ENCODE data around the gene HOXA10.
A peak's percentile ranks its signal among the peaks of the same experiment; 100 is the strongest.

The HOXA10 gene

DNA sequence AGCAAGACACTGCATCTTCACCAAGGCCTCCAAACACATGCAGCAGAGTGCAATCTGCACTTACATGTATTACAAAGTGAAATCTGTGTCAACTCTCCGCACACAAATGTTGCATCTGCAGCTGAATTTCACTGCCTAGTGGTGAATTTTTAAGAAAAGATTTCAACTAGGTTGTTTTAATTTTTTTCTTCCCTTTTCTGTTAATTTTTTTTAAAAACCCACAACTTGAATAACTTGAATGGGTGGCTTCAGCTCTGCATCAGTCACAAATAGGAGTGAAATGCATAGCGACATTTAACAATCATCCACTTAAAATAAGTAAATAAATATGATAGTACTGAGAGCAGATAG is 19.9 kb upstream of the HOXA10 start:
- no peak for DNase-seq (ENCODE audit: low read depth)
- TF ChIP-seq, protein P1, sequence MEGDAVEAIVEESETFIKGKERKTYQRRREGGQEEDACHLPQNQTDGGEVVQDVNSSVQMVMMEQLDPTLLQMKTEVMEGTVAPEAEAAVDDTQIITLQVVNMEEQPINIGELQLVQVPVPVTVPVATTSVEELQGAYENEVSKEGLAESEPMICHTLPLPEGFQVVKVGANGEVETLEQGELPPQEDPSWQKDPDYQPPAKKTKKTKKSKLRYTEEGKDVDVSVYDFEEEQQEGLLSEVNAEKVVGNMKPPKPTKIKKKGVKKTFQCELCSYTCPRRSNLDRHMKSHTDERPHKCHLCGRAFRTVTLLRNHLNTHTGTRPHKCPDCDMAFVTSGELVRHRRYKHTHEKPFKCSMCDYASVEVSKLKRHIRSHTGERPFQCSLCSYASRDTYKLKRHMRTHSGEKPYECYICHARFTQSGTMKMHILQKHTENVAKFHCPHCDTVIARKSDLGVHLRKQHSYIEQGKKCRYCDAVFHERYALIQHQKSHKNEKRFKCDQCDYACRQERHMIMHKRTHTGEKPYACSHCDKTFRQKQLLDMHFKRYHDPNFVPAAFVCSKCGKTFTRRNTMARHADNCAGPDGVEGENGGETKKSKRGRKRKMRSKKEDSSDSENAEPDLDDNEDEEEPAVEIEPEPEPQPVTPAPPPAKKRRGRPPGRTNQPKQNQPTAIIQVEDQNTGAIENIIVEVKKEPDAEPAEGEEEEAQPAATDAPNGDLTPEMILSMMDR (conservative IDR thresholded peaks at IDR 0.05; ENCODE audit: control insufficient read depth, insufficient read depth, low read depth, low read length): no peak
- H3K4me3 ChIP-seq (ENCODE audit: control insufficient read depth, low read depth, low read length): no peak overlapping the region

DNA sequence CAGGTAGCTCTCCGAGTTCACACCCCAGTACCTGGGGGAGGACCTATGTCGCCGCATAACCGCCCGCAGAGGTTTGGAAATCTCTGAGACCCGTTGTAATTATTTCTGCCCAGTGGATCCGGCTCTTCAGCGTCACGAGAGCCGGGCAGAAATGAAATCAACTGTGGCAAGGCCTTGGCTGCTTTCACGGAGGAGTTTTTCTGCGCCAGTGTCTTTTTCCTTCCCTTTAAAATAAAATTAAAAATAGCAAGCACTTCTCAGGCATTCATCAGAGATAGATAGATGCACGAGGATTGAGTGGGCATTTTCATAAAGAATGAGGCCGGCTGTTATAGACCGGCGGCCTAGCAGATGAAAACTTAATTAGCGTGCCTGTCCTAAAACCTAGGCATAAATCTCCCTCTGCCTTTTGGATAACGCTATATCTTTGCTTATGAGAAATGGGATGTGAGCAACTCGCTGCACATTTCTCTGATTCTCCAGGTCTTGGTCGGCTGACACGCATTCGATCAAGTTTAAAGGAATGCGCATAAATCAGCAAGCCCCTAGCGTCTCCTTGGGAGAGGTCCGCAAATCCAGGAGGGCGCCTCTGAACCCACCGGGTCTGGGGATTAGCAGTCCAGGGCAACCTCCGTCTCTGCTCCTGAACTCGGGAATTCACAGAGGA is 19.3 kb upstream of the HOXA10 start:
- H3K4me3 ChIP-seq (ENCODE audit: control insufficient read depth, low read depth, low read length): no peak overlapping the region
- TF ChIP-seq, protein P1 (conservative IDR thresholded peaks at IDR 0.05; ENCODE audit: control insufficient read depth, insufficient read depth, low read depth, low read length): no peak
- no peak for DNase-seq (ENCODE audit: low read depth)

GRCh38 chr7:27192546-27193334 is 18.6 kb upstream of the HOXA10 start:
- TF ChIP-seq, protein P1 (conservative IDR thresholded peaks at IDR 0.05; ENCODE audit: control insufficient read depth, insufficient read depth, low read depth, low read length): no peak
- peak overlapping the region; percentile 25 for H3K4me3 ChIP-seq (ENCODE audit: control insufficient read depth, low read depth, low read length)
- DNase-seq (ENCODE audit: low read depth): no peak

DNA sequence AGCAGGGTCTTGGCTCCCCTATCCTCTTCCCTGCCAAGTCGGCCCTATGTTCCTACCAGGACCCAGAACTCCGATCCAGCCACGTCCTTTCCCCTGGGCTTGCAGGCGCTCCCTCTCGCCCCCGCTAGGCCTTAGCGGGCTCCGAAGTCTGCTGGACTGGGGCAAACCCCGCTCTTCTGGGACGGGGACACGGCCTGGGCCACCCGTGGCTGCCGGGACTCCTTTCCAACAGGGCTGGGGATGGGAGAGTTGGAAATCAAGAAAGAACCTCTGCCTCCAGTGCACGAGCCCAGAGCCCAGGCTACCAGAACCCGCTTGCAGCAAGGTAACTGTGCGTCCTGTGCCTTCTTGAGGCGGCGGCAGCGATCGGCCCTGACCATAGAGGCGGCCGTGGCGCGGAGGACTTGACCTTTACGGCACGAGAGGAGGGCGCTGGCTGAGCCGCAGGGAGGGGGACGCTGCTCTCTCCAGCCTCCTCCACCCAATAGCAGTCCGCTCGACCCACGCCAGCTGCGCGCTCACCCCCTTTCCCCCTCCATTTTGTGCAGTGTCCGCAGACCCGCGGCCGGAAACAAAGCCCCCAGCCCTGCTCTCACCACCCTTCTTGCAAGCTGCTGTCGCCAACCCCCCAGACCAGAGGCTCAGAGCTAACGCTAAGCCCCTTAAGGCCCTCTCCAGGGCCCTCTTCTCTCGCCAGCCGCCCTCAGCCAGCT is 17.9 kb upstream of the HOXA10 start:
- TF ChIP-seq, protein P1 (conservative IDR thresholded peaks at IDR 0.05; ENCODE audit: control insufficient read depth, insufficient read depth, low read depth, low read length): no peak
- no peak for DNase-seq (ENCODE audit: low read depth)
- H3K4me3 ChIP-seq (ENCODE audit: control insufficient read depth, low read depth, low read length): no peak overlapping the region

GRCh38 chr7:27191161-27191731 is 17.1 kb upstream of the HOXA10 start:
- no peak for DNase-seq (ENCODE audit: low read depth)
- H3K4me3 ChIP-seq (ENCODE audit: control insufficient read depth, low read depth, low read length): no peak overlapping the region
- TF ChIP-seq, protein P1 (conservative IDR thresholded peaks at IDR 0.05; ENCODE audit: control insufficient read depth, insufficient read depth, low read depth, low read length): no peak

GRCh38 chr7:27189997-27190748 is 16.1 kb upstream of the HOXA10 start:
- DNase-seq (ENCODE audit: low read depth): no peak

More at GRCh38 chr7:27189997-27190748, 16.1 kb upstream of the HOXA10 start:
- H3K4me3 ChIP-seq (ENCODE audit: control insufficient read depth, low read depth, low read length): no peak overlapping the region
- TF ChIP-seq, protein P1 (conservative IDR thresholded peaks at IDR 0.05; ENCODE audit: control insufficient read depth, insufficient read depth, low read depth, low read length): no peak
